Progenitor cell of endocrine pancreas (in vitro differentiated cells): ENCODE results near the gene HIP1. TPM values are rescaled to one million over a fixed set of nuclear protein-coding genes. Genes with fewer than 3 reads are reported as not detected.
"Not testable (repeated sequence)": the region's sequence is repeated elsewhere in the genome, so short reads cannot be mapped to it uniquely, and the experiment has no call there.

Experiments used
- DNase-seq: peaks from one replicate; pipeline ENCODE4 v3.0.0; 2021; ENCODE audit warnings: low spot score; ENCODE audit not compliant: unreplicated experiment
- H3K27ac Mint-ChIP-seq: 2 replicates; pipeline ENCODE4 v1.8.0; 2021; ENCODE audit warnings: mild to moderate bottlenecking, moderate library complexity, mixed read lengths
- H3K27me3 Mint-ChIP-seq: 2 replicates; pipeline ENCODE4 v1.8.0; 2021; ENCODE audit warnings: mixed read lengths
- H3K36me3 Mint-ChIP-seq: 2 replicates; pipeline ENCODE4 v1.8.0; 2022; ENCODE audit warnings: mixed read lengths; ENCODE audit not compliant: insufficient read depth
- H3K4me1 Mint-ChIP-seq: 2 replicates; pipeline ENCODE4 v1.8.0; 2021; ENCODE audit warnings: low read depth, mixed read lengths
- H3K4me3 Mint-ChIP-seq: 2 replicates; pipeline ENCODE4 v1.8.0; 2021; ENCODE audit warnings: low read depth, mild to moderate bottlenecking, moderate library complexity, mixed read lengths
- H3K9me3 Mint-ChIP-seq: 2 replicates; pipeline ENCODE4 v1.8.0; 2021; ENCODE audit warnings: low read depth, mixed read lengths
- total RNA-seq: library from RNA; stranded (reverse); gene quantifications from 2 replicates; pipeline ENCODE4 v1.2.1, GENCODE V29; 2021
- TF ChIP-seq, protein P1 (sequence below): fragments of 200-600 bp; sonication (generic); IDR thresholded peaks from one replicate; pipeline ENCODE4 v1.5.0; 2021; ENCODE audit warnings: antibody characterized with exemption, mild to moderate bottlenecking; ENCODE audit not compliant: unreplicated experiment

The HIP1 gene
- total RNA-seq, 1 donor from 2014 or later, result 66.6 TPM

DNA sequence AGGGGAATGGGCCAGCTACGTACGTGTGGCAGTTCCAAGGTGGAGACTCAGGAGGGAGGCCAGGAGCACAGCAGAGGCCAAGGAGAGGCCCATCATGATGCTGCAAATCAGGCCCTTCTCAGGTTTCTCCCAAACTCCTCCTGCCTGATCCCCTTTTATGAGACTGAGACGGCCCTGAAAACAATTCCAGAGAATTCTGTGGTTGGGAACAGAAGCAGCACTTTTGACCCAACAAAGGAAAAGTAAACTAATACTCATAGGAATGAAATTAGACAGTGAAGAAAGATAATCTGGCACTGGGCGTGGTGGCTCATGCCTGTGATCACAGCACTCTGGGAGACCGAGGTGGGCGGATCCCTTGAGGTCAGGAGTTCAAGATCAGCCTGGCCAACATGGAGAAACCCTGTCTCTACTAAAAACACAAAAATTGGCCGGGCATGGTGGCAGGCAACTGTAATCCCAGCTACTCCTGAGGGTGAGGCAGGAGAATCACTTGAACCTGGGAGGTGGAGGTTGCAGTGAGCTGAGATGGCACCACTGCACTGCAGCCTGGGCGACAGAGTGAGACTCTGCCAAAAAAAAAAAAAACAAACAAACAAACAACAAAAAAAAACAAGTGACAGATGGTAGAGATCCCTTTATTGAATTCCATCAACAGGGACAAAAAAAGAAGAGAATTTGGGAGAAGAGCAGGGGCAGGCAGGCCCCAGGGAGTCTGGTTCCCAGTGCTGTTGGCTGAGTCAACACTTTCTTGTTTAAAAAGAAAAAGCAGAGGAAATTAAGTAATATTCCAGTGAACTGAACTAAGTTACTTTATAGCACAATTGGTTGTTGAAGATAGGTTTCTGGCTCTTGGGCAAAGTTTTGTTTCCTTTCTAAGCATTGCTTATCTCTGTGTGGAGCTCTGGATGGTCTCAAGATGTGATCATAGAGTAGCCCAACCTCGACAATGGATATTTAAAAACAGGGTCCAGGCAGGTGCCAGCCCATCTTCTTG is 33.6 kb upstream of the HIP1 start, which contains the start of gene CCL26:
CCL26 (minus strand) TSS at position 131 of the 997 bp plus-strand sequence; CDS start at position 96, 35 bp downstream.
- H3K27me3 Mint-ChIP-seq, result no peaks in the 10 kb centered on the region
- no peaks in the 10 kb centered on the region for H3K36me3 Mint-ChIP-seq
- no peaks in the 10 kb centered on the region for H3K9me3 Mint-ChIP-seq
- H3K27ac Mint-ChIP-seq, result no peak within 1 kb of the TSS
- no peaks in the 10 kb centered on the region for H3K4me1 Mint-ChIP-seq
- no peak for DNase-seq
- H3K4me3 Mint-ChIP-seq, result no peak within 1 kb of the TSS
- TF ChIP-seq, protein P1, sequence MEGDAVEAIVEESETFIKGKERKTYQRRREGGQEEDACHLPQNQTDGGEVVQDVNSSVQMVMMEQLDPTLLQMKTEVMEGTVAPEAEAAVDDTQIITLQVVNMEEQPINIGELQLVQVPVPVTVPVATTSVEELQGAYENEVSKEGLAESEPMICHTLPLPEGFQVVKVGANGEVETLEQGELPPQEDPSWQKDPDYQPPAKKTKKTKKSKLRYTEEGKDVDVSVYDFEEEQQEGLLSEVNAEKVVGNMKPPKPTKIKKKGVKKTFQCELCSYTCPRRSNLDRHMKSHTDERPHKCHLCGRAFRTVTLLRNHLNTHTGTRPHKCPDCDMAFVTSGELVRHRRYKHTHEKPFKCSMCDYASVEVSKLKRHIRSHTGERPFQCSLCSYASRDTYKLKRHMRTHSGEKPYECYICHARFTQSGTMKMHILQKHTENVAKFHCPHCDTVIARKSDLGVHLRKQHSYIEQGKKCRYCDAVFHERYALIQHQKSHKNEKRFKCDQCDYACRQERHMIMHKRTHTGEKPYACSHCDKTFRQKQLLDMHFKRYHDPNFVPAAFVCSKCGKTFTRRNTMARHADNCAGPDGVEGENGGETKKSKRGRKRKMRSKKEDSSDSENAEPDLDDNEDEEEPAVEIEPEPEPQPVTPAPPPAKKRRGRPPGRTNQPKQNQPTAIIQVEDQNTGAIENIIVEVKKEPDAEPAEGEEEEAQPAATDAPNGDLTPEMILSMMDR, result no peak

DNA sequence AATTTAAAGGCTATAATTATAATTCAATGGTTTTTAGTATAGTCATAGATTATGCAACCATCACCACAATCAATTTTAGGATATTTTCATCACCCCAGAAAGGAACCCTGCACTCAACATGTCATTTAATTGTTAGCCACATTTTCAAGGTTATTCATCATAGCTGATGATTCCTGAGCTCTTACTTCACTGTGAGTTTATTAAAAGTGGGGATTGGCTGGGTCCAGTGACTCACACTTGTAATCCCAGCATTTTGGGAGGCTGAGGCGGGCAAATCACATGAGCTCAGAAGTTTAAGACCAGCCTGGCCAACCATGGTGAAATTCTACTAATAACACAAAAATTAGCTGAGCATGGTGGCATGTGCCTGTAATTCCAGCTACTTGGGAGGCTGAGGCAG is 32.5 kb upstream of the HIP1 start:
- Mint-ChIP-seq H3K27ac (no peak overlapping the region), H3K9me3 (no peaks in the 10 kb centered on the region)

DNA sequence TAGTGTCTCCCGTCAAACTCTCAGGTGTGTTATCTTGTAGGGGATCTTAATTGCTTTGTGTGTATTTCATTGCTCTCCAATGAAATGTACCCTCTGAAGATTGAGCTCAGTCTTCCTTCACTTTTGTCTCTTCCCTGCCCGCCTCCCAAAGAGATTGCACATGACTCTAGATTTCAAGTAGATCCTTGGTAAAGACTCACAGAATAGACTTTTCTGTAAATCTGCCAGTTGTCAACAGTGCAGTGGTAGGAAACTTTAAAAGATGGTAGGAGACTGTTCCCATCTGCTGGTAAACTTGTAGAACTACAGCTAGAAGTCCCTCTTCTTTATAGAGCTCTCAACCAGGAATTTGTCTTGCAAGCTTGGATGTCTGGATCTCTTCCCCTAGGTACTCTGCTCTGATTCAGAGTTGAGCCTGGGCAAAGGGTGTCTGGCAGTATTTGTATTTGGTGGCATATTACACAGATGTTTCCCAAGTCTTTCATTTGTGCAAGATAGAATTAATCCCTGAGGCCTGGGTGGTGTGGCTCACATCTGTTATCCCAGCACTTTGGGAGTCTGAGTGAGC is 23.7 kb upstream of the HIP1 start:
- no peak overlapping the region for H3K4me3 Mint-ChIP-seq
- H3K9me3 Mint-ChIP-seq, result no peaks in the 10 kb centered on the region
- DNase-seq, result no peak

More for the DNA sequence above, 32.5 kb upstream of the HIP1 start:
- TF ChIP-seq, protein P1, result no peak
- no peaks in the 10 kb centered on the region for H3K36me3 Mint-ChIP-seq
- DNase-seq, result no peak
- no peaks in the 10 kb centered on the region for H3K4me1 Mint-ChIP-seq
- no peaks in the 10 kb centered on the region for H3K27me3 Mint-ChIP-seq
- H3K4me3 Mint-ChIP-seq, result no peak overlapping the region

DNA sequence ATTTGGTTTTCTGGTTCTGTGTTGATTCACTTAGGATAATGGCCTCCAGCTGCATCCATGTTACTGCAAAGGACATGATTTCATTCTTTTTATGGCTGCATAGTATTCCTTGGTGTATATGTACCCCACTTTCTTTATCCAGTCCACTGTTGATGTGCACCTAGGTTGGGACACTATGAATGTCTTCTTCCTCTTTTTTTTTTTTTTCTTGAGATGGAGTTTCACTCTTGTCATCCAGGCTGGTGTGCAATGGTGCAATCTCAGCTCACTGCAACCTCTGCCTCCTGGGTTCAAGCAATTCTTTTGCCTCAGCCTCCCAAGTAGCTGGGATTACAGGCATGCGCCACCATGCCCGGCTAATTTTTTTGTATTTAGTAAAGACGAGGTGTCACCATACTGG is 23.1 kb upstream of the HIP1 start:
- not testable (repeated sequence) for H3K4me3 Mint-ChIP-seq, DNase-seq, H3K9me3 Mint-ChIP-seq, H3K36me3 Mint-ChIP-seq, H3K27ac Mint-ChIP-seq, H3K27me3 Mint-ChIP-seq, H3K4me1 Mint-ChIP-seq

More for the DNA sequence above, 23.7 kb upstream of the HIP1 start:
- no peaks in the 10 kb centered on the region for H3K36me3 Mint-ChIP-seq
- peaks cover 2% of the 10 kb centered on the region for H3K4me1 Mint-ChIP-seq
- H3K27me3 Mint-ChIP-seq, result no peaks in the 10 kb centered on the region
- H3K27ac Mint-ChIP-seq, result no peak overlapping the region
- TF ChIP-seq, protein P1, result peak; percentile 73

DNA sequence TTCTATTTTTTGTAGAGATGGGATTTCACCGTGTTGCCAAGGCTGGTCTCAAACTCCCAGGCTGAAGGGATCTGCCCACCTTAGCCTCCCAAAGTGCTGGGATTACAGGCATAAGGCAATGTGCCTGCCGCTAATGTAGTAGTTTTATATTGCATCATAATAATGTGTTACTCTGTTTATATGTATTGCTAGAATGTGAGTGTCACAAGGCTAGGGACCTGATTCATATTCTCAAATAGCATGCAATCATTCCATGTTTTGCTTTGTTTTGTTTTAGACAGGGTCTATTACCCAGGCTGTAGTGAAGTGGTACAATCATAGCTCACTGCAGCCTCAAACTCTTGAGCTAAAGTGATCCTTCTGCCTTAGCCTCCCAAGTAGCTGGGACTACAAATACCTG is 19.8 kb upstream of the HIP1 start:
- Mint-ChIP-seq H3K27me3 (no peaks in the 10 kb centered on the region), H3K27ac (no peak overlapping the region), H3K4me1 (peaks cover 2% of the 10 kb centered on the region), H3K4me3 (no peak overlapping the region), H3K9me3 (no peaks in the 10 kb centered on the region), H3K36me3 (no peaks in the 10 kb centered on the region)
- TF ChIP-seq, protein P1, result no peak
- no peak for DNase-seq
